ENCODE data around the gene CSNK1G2.

Gene CSNK1G2

DNA sequence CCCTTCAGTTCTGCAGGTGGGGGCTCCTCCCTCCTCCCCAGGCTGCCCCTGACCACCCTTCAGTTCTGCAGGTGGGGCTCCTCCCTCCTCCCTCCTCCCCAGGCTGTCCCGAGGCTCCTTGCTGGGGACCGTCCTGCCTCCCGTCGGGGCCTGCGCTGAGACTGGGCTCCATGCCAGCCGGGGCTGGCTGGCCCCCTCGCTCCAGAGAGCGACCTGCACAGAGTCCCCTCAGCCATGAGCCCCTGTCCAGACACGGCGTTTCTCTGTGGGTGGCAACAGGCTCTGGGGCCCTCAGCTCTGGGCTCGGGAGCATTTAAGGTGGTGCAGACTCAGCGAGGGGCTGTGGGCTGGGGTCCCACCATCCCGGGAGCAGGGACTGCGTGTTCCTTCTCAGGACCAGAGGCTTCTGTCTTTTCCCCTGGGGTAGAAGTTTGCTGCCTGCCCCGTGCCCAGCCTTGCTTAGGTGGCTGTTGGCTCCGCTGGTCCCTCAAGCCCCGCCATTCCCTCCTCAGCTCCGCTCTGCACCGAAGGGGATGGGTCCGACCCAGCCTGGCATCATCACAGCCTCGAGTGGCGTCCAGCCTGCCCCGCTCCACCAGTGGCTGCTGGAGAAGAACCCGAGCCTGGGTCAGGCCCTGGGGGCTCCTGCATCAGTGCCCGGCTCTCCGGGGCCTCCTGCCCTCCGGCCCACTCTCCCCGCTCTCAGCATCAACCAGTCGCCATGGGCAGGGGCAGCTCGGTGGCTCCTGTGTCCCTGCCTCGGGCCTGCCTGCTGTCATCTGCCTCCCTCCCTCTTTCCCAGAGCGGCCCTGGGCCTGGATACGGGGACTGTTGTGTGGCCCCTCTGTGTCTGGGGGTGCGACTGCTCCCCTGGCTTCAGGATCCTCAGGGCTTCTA is 27.6 kb downstream of the CSNK1G2 start:
- DNase-seq (ENCODE audit: low read depth, low spot score): no peak

- DNase-seq (ENCODE audit: low read depth, low spot score): no peak
Measured at GRCh38 chr19:1969176-1970002, 28.4 kb downstream of the CSNK1G2 start.

GRCh38 chr19:1970003-1970805 is 29.2 kb downstream of the CSNK1G2 start:
- no peak for DNase-seq (ENCODE audit: low read depth, low spot score)

DNA sequence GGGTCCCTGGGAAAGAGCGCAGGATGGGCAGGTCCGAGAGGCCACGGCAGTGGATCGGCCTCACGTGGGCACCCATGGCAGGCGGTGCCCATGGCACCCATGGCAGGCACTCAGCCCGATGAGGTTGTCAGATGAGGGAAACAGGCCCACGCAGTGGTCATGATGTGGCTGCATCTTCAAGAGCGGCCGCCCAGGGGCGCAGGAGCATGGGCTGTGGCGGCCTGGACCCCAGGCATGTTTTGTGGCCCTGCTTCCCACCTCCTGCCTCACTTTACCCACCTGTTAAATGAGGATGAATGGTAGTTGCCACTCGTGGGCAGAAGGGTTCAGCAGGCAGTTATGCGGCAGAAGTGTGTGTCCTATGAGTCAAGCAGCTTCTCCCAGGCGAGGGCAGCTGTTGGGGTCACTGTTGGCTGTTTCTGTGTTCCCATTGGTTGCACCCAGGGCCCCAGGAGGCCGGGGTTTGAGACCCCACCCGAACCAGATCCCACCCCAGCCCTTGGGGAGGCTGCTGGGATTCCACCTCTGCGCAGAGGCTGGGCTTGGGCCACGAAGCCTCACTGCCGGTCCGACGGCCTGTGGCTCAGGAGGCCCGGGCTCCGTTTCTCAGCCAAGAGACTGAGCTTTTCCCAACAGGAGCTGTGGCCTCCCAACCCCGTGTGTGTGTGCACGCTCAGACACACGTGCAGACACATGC is 30.0 kb downstream of the CSNK1G2 start:
- no peak for DNase-seq (ENCODE audit: low read depth, low spot score)

GRCh38 chr19:1974381-1975161 is 33.6 kb downstream of the CSNK1G2 start:
- DNase-seq (ENCODE audit: low read depth, low spot score): no peak

DNA sequence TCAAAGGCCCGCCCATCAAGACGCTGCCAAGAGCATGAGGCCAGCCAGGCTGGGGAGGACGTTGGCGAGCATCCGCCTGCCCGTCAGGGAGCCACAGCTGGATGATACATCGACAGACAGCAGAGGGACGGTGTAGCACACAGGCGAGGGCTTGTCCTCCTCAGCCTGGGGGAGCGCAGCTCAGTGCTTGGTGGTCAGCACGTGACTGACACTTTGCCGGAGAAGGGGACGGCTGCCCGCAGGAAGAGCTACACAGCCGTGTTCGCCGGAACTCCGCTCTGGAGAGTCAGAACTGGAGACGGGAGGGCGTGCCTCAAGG is 34.1 kb downstream of the CSNK1G2 start:
- DNase-seq (ENCODE audit: low read depth, low spot score): no peak

GRCh38 chr19:1977120-1977519 is 36.1 kb downstream of the CSNK1G2 start:
- no peak for DNase-seq (ENCODE audit: low read depth, low spot score)

- no peak for DNase-seq (ENCODE audit: low read depth, low spot score)
Measured at GRCh38 chr19:1978346-1978894, 37.4 kb downstream of the CSNK1G2 start.

- DNase-seq (ENCODE audit: low read depth, low spot score): no peak
Measured at GRCh38 chr19:1979017-1979416, 38.0 kb downstream of the CSNK1G2 start.

GRCh38 chr19:1979642-1980041 is 38.7 kb downstream of the CSNK1G2 start:
- DNase-seq (ENCODE audit: low read depth, low spot score): no peak

DNA sequence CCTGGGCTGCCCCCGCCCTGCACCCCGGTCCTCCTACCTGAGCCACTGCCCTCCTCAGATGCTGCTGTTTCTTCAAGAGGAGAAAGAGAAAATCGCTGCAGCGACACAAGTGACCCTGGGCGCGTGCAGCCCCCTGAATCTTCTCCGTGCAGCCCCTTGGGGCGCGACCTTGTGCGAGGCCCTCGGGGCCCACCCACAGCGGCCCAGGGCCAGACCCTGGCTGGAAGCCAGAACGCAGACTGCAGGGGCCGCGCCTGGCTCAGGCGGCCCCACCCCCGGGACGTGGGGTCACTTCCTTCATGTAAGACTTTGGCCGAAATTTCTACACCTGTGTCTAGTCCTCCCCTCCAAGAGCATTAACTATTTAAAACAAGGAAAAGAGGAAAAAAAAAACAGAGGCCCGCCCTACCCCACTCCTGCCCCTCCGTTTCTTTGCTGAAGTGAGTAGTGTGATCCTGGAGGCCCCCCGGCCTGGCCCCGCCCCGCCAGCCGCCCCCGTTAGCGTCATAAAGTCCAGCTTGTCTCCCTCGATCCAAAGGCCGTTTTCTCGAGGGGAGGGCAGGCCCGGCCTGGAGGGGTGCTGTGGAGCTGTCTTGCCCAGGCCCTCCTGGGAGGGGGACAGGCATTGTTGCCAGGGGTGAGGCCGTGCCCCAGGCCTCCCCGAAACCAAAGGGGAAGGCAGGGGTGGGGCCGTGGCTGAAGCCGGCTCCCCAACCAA is 39.3 kb downstream of the CSNK1G2 start:
- no peak for DNase-seq (ENCODE audit: low read depth, low spot score)

- DNase-seq (ENCODE audit: low read depth, low spot score): no peak
Measured at GRCh38 chr19:1980809-1981181, 39.8 kb downstream of the CSNK1G2 start.

DNA sequence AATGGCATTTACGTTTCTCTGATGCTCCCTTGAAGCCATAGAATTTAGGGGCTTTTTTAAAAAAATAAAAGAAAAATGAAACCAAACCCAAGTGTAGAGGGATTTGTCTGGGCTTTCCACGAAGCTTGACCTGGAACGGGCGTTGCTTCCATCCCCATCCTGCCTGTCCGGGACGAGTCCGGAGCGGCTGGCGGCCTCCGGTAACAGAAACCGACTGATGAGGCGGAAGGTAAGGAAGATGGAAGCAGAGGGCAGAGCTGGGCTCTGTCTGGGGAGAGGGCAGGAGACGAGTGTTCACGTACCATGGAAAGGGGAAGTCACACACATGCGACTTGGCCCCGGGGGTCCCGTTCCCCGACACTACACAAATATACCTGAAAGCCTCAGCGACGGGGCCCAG is 40.3 kb downstream of the CSNK1G2 start:
- no peak for DNase-seq (ENCODE audit: low read depth, low spot score)

DNA sequence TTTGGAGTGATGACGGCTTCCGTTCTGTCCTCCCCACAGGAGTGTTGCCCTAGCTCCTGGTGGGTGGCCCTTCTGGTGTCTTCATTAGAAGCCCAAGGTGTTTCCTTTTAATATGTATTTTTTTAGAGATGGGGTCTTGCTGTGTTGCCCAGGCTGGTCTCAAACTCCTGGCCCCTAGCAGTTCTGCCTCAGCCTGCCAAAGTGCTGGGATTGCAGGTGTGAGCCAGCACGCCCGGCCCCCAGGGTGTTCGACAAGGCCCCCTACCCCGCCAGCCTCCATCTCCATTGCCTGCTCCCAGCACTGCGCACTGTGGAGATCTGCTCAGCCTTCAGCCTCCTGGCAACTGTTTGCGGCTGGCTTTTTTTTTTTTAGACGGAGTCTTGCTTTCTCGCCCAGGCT is 43.4 kb downstream of the CSNK1G2 start:
- DNase-seq (ENCODE audit: low read depth, low spot score): no peak

- DNase-seq (ENCODE audit: low read depth, low spot score): no peak
Measured at GRCh38 chr19:1985588-1986356, 44.8 kb downstream of the CSNK1G2 start.

- DNase-seq (ENCODE audit: low read depth, low spot score): no peak
Measured at GRCh38 chr19:1986357-1987162, 45.6 kb downstream of the CSNK1G2 start.

DNA sequence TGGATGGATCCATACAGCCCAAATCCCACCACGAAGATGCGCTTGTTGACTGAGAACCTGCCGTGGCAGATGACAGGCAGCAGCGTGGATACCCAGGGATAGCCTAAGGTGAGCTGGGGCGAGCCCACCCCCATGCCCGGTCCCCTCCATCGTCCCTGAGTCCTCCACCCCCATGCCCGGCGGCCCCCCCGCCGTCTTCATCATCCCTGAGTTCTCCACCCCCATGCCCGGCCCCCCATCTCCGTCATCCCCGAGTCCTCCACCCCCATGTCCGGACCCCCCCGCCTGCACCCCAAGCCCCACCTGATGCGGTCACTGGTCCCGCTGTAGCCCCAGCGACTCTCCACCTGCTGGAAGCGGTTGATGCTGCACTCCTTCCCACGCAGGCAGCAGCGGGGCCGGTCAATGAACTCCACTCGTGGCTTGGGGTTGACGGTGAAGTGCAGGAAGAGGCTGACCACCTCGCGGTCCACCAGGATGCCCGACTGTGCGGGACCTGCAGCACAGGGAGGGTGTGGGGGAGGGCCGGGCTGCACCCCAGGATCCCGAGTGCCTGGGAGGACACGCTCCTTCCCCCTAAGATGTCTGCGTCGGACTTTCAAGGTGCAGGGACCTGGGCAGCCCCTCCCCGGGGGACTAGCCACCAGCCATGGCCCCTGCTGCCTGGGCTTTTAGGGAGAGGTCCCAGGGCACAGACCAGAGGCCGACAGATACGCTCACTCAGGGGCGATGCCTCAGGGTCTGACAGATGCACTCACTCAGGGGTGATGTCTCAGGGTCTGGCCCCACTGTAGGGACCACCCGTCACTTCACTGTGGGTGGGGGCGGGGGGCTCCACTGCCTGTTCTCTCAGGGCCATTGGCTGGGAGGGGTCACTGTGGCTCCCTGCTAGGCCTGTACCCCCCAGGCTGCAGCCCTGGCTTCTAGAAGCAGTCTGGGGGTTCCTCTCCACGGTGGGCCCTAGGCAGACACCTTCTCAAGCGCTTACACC is 46.5 kb downstream of the CSNK1G2 start:
- no peak for DNase-seq (ENCODE audit: low read depth, low spot score)
